Gastroesophageal sphincter (tissue), 3 donors: ENCODE results near the gene SORD.

Source experiments
- CTCF ChIP-seq, 4 experiments: fragments of 200-600 bp in 2 of 4; fragments of 450-650 bp in 2 of 4; sonication (generic) in 1 of 4; IDR thresholded peaks; one replicate each; pipeline ENCODE4 v1.5.1; 2017 to 2019; ENCODE audit warnings: antibody characterized with exemption in 4 of 4, mild to moderate bottlenecking in 2 of 4, moderate library complexity in 2 of 4
- POLR2A ChIP-seq, 2 donors: fragments of 450-650 bp; IDR thresholded peaks; one replicate each; pipeline ENCODE4 v1.6.1; 2017; ENCODE audit warnings: antibody characterized with exemption in 2 of 2, mild to moderate bottlenecking in 2 of 2, moderate library complexity in 1 of 2
- POLR2AphosphoS5 ChIP-seq: sonication (generic); formaldehyde crosslinking; IDR thresholded peaks from one replicate; pipeline ENCODE4 v1.6.1; 2017; ENCODE audit warnings: antibody characterized with exemption

GRCh38 chr15:45089712-45090373 lies 66.8 kb downstream of the SORD start:
- TF ChIP-seq CTCF (IDR thresholded peaks at IDR 0.05) (no peak), POLR2A (IDR thresholded peaks at IDR 0.05) (no peak), POLR2AphosphoS5 (no peak)
